ENCODE data around the gene SVBP. TPM values are rescaled to one million over a fixed set of nuclear protein-coding genes. Genes with fewer than 3 reads are reported as not detected.
"Not testable (repeated sequence)": the region's sequence is repeated elsewhere in the genome, so short reads cannot be mapped to it uniquely, and the experiment has no call there.

SVBP gene, protein sequence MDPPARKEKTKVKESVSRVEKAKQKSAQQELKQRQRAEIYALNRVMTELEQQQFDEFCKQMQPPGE
- total RNA-seq (10 to 100 TPM; 12.6 to 16.4 TPM), polyA plus RNA-seq (38.4 TPM)

DNA sequence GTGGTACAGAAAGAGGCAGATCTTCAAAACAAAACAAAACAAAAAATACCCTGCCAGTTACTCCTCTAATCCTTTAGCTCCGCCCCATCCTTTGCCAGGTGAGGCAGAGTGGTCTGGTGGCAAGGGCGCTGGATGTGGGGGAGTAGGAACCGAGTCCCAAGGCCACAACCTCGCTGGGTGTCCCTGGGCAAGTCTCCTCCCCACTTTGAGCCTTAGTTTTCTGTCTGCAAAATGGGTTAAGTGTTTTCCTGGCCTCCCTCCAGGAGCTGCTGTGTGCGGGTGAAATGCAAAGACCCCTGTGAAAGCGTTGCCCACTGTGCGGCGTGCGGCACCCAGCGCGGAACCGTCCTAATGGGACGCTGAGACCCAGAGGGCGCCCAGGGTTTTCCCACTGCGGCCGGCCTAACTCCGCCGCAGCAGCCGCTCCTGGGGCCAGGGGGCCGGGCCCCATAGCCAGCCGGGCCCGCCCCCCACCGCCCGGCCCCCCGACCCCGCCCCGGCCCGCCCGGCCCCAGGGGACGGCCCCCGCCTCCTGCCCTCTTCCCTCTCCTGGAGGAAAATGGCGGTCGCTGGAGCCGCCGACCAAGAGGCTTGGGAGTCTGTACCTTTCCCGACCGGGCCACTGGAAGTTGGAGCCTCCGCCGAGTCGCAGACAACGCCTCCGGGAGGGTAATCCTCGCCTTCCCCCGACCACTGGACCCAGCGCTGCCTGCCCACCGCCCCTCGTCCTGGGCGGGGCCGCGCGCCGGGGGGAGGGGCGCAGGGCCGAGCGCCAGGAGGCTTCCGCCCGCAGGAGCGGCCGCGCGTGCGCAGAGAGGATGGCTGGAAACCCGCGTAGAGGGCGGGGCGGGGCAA, at the start of gene SVBP, which contains the start of gene ERMAP:
Gene SVBP, minus strand, starts transcription at position 813 of the 855 bp plus-strand sequence. CDS start 853 bp downstream, outside the sequence.
Gene ERMAP, plus strand, starts transcription at position 538 of the 855 bp plus-strand sequence. CDS start 13,327 bp downstream, outside the sequence.
- H3K27ac Mint-ChIP-seq: peak within 1 kb of the TSS; percentile 84 to 98 (median 94)
- no peaks in the 10 kb centered on the region for H3K9me3 Mint-ChIP-seq
- H3K4me1 Mint-ChIP-seq: peaks cover 18 to 29% (median 23%) of the 10 kb centered on the region in 3 donors
- Histone ChIP-seq H3K27me3 (ENCODE audit: insufficient read depth, low read length, poor library complexity, severe bottlenecking) (no peaks in the 10 kb centered on the region), H3K4me1 (ENCODE audit: insufficient read depth, low read length) (peaks cover 10% of the 10 kb centered on the region), H3K27ac (ENCODE audit: low read depth, low read length) (peak within 1 kb of the TSS; percentile 76), H3K36me3 (ENCODE audit: insufficient read depth, low read length) (no peaks in the 10 kb centered on the region), H3K9me3 (ENCODE audit: low read length) (no peaks in the 10 kb centered on the region), H3K4me3 (ENCODE audit: low read length) (peak within 1 kb of the TSS; percentile 60)
- no peaks in the 10 kb centered on the region for H3K27me3 Mint-ChIP-seq
- peak; percentile 91 to 95 (median 92) for DNase-seq
- ChIA-PET POLR2A (interaction anchor here (1.2 to 3.6 kb wide), 3 partner anchors 30 to 159 kb away, joined by 3 to 30 read pairs (median 7); partner anchors contain the start of genes C1orf50, P3H1, PPIH and ZNF691), CTCF (interaction anchor here (1.1 to 2.8 kb wide), 2 partner anchors 30 to 50 kb away, joined by 3 to 14 read pairs; partner anchors contain the start of genes P3H1 and ZNF691)
- H3K36me3 Mint-ChIP-seq: peaks cover 0 to 10% (median 5%) of the 10 kb centered on the region in 3 donors
- peak within 1 kb of the TSS; percentile 78 to 91 (median 85) for H3K4me3 Mint-ChIP-seq

DNA sequence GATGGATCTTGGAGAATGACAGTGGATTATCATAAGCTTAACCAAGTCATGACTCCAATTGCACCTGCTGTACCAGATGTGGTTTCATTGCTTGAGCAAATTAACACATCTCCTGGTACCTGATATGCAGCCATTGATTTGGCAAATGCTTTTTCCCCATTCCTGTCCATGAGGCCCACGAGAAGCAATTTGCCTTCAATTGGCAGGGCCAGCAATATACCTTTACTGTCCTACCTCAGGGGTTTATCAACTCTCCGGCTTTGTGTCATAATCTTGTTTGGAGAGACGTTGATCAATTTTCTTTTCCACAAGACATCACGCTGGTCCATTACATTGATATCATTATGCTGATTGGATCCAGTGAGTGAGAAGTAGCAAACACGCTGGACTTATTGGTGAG, 49.4 kb upstream of the SVBP start:
- Histone ChIP-seq H3K27ac (ENCODE audit: low read depth, low read length) (no peak overlapping the region), H3K27me3 (ENCODE audit: insufficient read depth, low read length, poor library complexity, severe bottlenecking) (no peaks in the 10 kb centered on the region), H3K36me3 (ENCODE audit: insufficient read depth, low read length) (no peaks in the 10 kb centered on the region), H3K9me3 (ENCODE audit: low read length) (no peaks in the 10 kb centered on the region), H3K4me1 (ENCODE audit: insufficient read depth, low read length) (no peaks in the 10 kb centered on the region), H3K4me3 (ENCODE audit: low read length) (no peak overlapping the region)
- Mint-ChIP-seq H3K9me3 (peaks cover 0 to 4% (median 2%) of the 10 kb centered on the region in 5 donors), H3K36me3 (no peaks in the 10 kb centered on the region), H3K4me3 (no peak overlapping the region), H3K4me1 (no peaks in the 10 kb centered on the region), H3K27me3 (peaks cover 21 to 32% of the 10 kb centered on the region in 2 donors), H3K27ac (no peak overlapping the region)
- POLR2A ChIA-PET: interaction anchor here (0.6 kb wide), 1 partner anchor 90 kb away, joined by 3 read pairs; no protein-coding TSS in a partner anchor
- CTCF ChIA-PET: no interaction called here
- no peak for DNase-seq

DNA sequence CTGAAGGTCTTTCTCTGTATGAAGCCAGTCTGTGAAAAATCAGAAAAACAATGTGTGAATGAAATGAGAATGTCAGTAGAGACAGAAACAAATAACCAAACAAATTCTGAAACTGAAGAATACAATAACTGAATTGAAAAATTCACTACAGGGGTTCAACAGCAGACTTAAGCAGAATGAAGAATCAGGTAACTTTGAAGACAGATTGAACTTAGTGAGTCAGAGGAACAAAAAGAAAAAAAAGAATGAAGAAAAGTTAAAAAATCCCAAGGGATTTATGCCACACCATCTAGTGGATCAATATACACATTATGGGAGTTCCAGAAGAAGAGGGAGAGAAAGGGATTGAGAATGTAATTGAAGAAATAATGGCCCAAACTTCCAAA, 43.8 kb upstream of the SVBP start:
- no peaks in the 10 kb centered on the region for H3K9me3 ChIP-seq (ENCODE audit: low read length)
- H3K4me3 Mint-ChIP-seq: no peak overlapping the region

DNA sequence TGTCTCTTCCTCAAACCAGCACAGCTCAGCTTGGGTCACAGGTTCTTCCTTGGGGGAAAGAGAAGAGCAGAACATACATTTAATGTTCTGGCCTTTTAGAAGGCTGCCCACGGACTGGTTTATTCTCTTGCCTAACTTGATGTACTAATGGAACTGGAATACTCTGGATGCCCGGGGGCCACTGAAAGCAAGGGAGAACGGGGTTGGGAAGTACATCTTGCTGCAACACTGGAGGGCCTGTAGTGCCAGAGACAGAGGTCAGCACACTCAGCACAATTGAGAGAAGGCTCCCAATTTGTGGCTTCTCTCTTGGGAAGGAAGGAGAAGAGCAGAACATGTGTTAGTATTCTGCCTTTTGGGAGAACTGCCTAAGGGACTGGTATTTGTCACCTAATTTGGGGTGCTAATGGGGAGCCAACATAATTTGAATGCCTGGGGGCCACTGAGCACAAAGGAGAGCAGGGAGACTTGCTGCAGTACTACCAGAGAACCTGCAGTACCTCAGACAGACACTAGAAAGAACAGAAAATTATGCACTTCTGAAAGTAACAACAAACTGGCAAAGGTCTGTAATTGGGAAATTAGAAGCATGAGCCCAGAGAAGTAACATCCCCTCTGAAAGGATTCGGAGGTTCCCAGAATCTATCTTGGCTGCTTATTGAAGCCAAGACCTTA, 43.3 kb upstream of the SVBP start:
- Mint-ChIP-seq H3K27ac (no peak overlapping the region), H3K27me3 (peaks cover 36 to 53% of the 10 kb centered on the region in 2 donors), H3K4me1 (no peaks in the 10 kb centered on the region), H3K9me3 (peaks cover 10 to 17% (median 13%) of the 10 kb centered on the region in 5 donors), H3K36me3 (peaks cover 0 to 12% (median 5%) of the 10 kb centered on the region in 3 donors), H3K4me3 (no peak overlapping the region)
- Histone ChIP-seq H3K9me3 (ENCODE audit: low read length) (no peaks in the 10 kb centered on the region), H3K4me1 (ENCODE audit: insufficient read depth, low read length) (no peaks in the 10 kb centered on the region), H3K36me3 (ENCODE audit: insufficient read depth, low read length) (no peaks in the 10 kb centered on the region), H3K4me3 (ENCODE audit: low read length) (no peak overlapping the region), H3K27ac (ENCODE audit: low read depth, low read length) (no peak overlapping the region), H3K27me3 (ENCODE audit: insufficient read depth, low read length, poor library complexity, severe bottlenecking) (no peaks in the 10 kb centered on the region)
- no peak for DNase-seq
- ChIA-PET POLR2A (no interaction called here), CTCF (no interaction called here)

More for the DNA sequence above, 43.8 kb upstream of the SVBP start:
- H3K36me3 Mint-ChIP-seq: peaks cover 0 to 12% (median 5%) of the 10 kb centered on the region in 3 donors
- peaks cover 36 to 53% of the 10 kb centered on the region in 2 donors for H3K27me3 Mint-ChIP-seq
- no peak overlapping the region for H3K27ac ChIP-seq (ENCODE audit: low read depth, low read length)
- no peaks in the 10 kb centered on the region for H3K4me1 Mint-ChIP-seq
- H3K27ac Mint-ChIP-seq: no peak overlapping the region
- DNase-seq: no peak
- H3K9me3 Mint-ChIP-seq: peaks cover 10 to 17% (median 13%) of the 10 kb centered on the region in 5 donors
- no peaks in the 10 kb centered on the region for H3K27me3 ChIP-seq (ENCODE audit: insufficient read depth, low read length, poor library complexity, severe bottlenecking)
- H3K4me1 ChIP-seq (ENCODE audit: insufficient read depth, low read length): no peaks in the 10 kb centered on the region
- ChIA-PET CTCF (no interaction called here), POLR2A (no interaction called here)
- no peak overlapping the region for H3K4me3 ChIP-seq (ENCODE audit: low read length)
- no peaks in the 10 kb centered on the region for H3K36me3 ChIP-seq (ENCODE audit: insufficient read depth, low read length)

DNA sequence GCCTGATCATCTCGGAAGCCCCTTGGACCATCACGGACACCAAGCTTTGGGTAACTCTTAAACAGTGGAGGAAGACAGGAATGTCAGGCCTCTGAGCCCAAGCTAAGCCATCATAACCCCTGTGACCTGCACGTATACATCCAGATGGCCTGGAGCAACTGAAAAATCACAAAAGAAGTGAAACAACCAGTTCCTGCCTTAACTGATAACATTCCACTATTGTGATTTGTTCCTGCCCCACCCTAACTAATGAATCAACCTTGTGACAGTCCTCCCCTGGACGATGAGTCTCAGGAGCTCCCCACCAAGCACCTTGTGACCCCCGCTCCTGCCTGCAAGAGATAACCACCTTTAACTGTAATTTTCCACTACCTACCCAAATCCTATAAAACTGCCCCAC, 42.2 kb upstream of the SVBP start:
- peaks cover 36 to 44% of the 10 kb centered on the region in 2 donors for H3K27me3 Mint-ChIP-seq
- H3K4me3 ChIP-seq (ENCODE audit: low read length); CTCF ChIA-PET; H3K4me3 Mint-ChIP-seq; H3K27ac Mint-ChIP-seq; POLR2A ChIA-PET; DNase-seq; H3K9me3 ChIP-seq (ENCODE audit: low read length); H3K4me1 ChIP-seq (ENCODE audit: insufficient read depth, low read length); H3K4me1 Mint-ChIP-seq; H3K27ac ChIP-seq (ENCODE audit: low read depth, low read length); H3K27me3 ChIP-seq (ENCODE audit: insufficient read depth, low read length, poor library complexity, severe bottlenecking); H3K36me3 ChIP-seq (ENCODE audit: insufficient read depth, low read length): not testable (repeated sequence)
- peaks cover 10 to 17% (median 13%) of the 10 kb centered on the region in 5 donors for H3K9me3 Mint-ChIP-seq
- peaks cover 0 to 12% (median 5%) of the 10 kb centered on the region in 3 donors for H3K36me3 Mint-ChIP-seq

DNA sequence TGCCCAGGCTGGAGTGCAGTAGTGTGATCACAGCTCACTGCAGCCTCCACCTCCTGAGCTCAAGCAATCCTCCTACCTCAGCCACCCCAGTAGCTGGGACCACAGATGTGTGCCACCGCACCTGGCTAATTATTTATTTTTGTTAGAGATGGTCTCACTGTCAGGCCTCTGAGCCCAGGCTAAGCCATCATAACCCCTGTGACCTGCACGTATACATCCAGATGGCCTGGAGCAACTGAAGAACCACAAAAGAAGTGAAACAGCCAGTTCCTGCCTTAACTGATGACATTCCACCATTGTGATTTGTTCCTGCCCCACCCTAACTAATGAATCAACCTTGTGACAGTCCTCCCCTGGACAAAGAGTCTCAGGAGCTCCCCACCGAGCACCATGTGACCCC, 39.4 kb upstream of the SVBP start:
- peaks cover 10 to 14% (median 12%) of the 10 kb centered on the region in 5 donors for H3K9me3 Mint-ChIP-seq
- POLR2A ChIA-PET; H3K4me3 Mint-ChIP-seq; DNase-seq; H3K4me3 ChIP-seq (ENCODE audit: low read length); H3K27me3 ChIP-seq (ENCODE audit: insufficient read depth, low read length, poor library complexity, severe bottlenecking); H3K36me3 ChIP-seq (ENCODE audit: insufficient read depth, low read length); H3K27ac Mint-ChIP-seq; H3K4me1 ChIP-seq (ENCODE audit: insufficient read depth, low read length); H3K9me3 ChIP-seq (ENCODE audit: low read length); H3K4me1 Mint-ChIP-seq; CTCF ChIA-PET; H3K27ac ChIP-seq (ENCODE audit: low read depth, low read length): not testable (repeated sequence)
- peaks cover 23 to 26% of the 10 kb centered on the region in 2 donors for H3K27me3 Mint-ChIP-seq
- peaks cover 5 to 12% (median 9%) of the 10 kb centered on the region in 3 donors for H3K36me3 Mint-ChIP-seq

DNA sequence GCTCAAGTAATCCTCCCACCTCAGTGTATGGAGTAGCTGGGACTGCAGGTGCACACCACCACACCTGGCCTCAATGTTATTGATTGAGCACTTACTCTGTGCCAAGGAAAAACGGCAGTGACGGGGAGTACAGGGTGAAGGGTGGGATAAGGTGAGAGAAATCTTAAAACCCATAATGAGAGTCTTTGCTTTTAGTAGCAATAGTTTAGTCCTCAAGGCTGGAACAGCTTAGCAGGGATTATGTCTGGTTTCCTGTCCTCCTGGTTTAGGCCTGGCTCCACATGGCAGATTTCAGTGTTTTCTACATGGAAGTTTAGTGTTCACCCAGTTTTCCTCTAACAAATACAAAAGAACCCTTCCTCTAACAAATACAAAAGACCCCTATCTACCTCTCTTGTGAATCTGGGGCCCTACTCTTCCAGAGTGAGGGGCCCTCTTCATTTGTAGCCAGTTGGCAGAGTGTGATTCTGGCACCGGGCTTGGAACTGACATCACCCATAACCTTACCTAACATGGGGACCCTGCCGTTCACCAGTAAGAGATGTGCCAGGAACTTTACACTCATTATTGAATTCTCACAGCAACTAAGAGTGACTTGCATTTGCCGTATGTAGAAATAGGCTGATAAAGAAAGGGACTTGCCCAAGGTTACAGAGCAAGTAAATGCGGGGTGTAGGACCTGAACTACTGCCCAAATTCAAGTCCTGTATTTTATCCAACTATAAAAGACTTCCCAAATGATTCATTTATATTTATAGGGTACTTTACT, 36.1 kb upstream of the SVBP start:
- no peaks in the 10 kb centered on the region for H3K9me3 ChIP-seq (ENCODE audit: low read length)
- ChIA-PET POLR2A (no interaction called here), CTCF (no interaction called here)
- DNase-seq: no peak
- Mint-ChIP-seq H3K27ac (peak overlapping the region in 2 of 8 donors; percentile 5 to 8), H3K36me3 (peaks cover 9 to 28% (median 12%) of the 10 kb centered on the region in 3 donors), H3K27me3 (peaks cover 0 to 2% of the 10 kb centered on the region in 2 donors), H3K4me1 (peaks cover 13 to 18% (median 16%) of the 10 kb centered on the region in 3 donors), H3K9me3 (peaks cover 0 to 1% (median 0%) of the 10 kb centered on the region in 5 donors), H3K4me3 (no peak overlapping the region)
- H3K27ac ChIP-seq (ENCODE audit: low read depth, low read length): no peak overlapping the region
- H3K27me3 ChIP-seq (ENCODE audit: insufficient read depth, low read length, poor library complexity, severe bottlenecking): no peaks in the 10 kb centered on the region
- H3K36me3 ChIP-seq (ENCODE audit: insufficient read depth, low read length): peaks cover 11% of the 10 kb centered on the region
- H3K4me3 ChIP-seq (ENCODE audit: low read length): no peak overlapping the region
- H3K4me1 ChIP-seq (ENCODE audit: insufficient read depth, low read length): peaks cover under 1% of the 10 kb centered on the region
